Fibroblast of the aortic adventitia (primary cell): ENCODE data around the gene PLEKHG4B. TPM values are rescaled to one million over a fixed set of nuclear protein-coding genes. Genes with fewer than 3 reads are reported as not detected.

Source experiments
- DNase-seq: peaks from one replicate; pipeline ENCODE4 v3.0.0-alpha.2; 2010; ENCODE audit warnings: low read depth
- H3K4me3 ChIP-seq: 2 replicates; pipeline ENCODE4 v1.5.1; 2011; ENCODE audit warnings: low read depth, mild to moderate bottlenecking, control low read depth, low read length, moderate library complexity
- total RNA-seq: library from RNA; depleted of rRNA; stranded (reverse); fragments of >200 nt; gene quantifications from 2 replicates; pipeline ENCODE4 v1.2.3, GENCODE V29; 2012; ENCODE audit warnings: low replicate concordance
- TF ChIP-seq, protein P1 (sequence below): IDR thresholded peaks from 2 replicates; pipeline ENCODE4 v1.5.1; 2011; ENCODE audit warnings: mild to moderate bottlenecking, low read length, control low read depth, inconsistent platforms; ENCODE audit not compliant: insufficient read depth

PLEKHG4B gene
- total RNA-seq, 1 donor = not detected

DNA sequence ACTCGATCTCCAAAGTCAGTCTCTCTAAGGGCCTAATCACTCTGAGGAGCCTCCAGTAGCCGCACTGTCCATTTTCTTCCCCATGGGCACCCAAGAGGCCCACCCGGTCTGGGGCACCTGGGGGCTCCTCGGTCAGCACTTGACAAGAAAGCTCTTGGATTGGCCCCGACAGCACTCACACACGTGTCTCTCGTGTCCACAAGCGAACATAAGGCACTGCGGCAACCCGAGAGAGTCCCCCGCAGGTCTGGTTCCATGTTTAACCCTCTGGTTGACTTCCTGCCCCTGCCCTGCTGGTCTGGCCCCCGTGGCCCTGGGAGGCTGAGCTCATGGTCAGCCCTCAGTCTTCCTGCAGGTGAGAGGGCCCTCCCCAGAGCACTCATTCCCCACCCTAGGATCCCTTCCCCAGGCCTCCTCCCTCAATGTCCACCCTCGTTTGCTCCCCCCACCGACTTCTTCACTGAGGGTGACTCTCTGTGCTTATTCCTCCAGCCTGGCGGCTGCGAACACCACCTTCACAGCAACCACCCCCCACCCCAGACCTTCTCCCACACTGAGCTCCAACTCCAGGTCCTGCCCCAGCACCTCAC lies 83.0 kb downstream of the PLEKHG4B start:
- TF ChIP-seq, protein P1, sequence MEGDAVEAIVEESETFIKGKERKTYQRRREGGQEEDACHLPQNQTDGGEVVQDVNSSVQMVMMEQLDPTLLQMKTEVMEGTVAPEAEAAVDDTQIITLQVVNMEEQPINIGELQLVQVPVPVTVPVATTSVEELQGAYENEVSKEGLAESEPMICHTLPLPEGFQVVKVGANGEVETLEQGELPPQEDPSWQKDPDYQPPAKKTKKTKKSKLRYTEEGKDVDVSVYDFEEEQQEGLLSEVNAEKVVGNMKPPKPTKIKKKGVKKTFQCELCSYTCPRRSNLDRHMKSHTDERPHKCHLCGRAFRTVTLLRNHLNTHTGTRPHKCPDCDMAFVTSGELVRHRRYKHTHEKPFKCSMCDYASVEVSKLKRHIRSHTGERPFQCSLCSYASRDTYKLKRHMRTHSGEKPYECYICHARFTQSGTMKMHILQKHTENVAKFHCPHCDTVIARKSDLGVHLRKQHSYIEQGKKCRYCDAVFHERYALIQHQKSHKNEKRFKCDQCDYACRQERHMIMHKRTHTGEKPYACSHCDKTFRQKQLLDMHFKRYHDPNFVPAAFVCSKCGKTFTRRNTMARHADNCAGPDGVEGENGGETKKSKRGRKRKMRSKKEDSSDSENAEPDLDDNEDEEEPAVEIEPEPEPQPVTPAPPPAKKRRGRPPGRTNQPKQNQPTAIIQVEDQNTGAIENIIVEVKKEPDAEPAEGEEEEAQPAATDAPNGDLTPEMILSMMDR = no peak
- H3K4me3 ChIP-seq = no peak overlapping the region
- no peak for DNase-seq

DNA sequence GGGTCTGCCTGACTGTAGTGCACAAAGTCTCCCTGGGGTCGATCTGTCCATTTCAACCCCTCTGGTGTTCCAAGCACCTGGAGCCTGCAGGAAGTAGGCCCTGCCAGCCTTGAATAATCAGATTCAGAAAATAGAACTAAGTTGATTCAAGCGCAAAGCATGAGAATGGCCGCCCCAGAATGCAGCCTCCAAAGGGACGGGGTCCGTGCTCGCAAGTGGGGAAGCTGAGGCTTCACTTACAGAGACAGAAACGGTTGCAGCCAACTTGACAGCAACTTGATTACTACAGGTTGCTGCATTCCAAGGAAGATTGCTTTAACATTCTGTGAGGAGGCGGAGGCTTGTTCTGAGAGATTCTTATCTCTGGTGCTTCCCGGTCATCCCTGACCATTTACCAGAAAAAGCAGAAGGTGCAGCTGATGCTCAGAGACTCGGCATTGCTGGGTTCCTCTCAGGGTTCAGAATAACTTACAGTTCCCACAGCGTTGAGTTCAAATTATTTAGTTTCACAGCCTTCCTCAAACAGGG lies 84.4 kb downstream of the PLEKHG4B start:
- TF ChIP-seq, protein P1 = no peak
- DNase-seq = no peak
- no peak overlapping the region for H3K4me3 ChIP-seq

DNA sequence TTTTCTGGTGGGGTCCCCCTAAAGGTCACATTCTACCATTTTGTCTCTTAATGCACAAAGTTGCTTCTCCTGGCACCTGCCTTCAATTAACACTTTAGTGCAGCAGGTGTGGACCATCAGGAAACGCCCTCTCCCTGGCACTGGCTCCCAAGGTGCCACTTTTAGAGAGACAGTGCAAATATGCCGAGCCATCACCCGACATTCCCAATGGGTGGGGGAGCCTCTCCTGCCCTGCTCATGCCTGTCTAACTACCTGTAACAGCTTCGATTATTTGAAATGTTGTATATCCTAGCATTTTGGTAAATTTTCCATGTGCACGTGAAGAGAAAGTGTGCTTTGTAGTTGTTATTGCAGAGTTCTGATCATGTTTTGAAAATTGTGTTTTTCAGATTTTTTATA lies 86.1 kb downstream of the PLEKHG4B start:
- TF ChIP-seq, protein P1 = no peak
- DNase-seq = no peak
- H3K4me3 ChIP-seq = no peak overlapping the region

DNA sequence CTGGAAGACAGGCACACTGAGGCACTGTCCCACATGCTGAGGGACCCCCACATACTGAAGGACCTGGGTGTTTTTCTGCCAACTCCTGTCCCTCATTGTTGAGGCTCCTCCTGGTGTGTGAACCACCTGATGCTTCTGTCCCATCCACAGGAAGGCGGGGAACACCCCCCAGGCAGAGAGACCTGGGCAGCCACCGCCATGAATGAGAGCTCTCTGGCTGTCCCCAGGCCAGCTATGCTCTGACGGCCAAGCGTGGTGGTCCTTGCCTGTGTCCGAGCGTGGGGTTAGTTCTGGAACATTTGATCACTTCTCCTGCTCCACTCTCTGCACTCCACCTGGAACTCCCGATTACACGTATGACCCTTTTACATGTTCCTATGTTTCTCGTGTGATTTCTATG lies 87.4 kb downstream of the PLEKHG4B start:
- no peak overlapping the region for H3K4me3 ChIP-seq
- no peak for DNase-seq
- TF ChIP-seq, protein P1 = no peak

DNA sequence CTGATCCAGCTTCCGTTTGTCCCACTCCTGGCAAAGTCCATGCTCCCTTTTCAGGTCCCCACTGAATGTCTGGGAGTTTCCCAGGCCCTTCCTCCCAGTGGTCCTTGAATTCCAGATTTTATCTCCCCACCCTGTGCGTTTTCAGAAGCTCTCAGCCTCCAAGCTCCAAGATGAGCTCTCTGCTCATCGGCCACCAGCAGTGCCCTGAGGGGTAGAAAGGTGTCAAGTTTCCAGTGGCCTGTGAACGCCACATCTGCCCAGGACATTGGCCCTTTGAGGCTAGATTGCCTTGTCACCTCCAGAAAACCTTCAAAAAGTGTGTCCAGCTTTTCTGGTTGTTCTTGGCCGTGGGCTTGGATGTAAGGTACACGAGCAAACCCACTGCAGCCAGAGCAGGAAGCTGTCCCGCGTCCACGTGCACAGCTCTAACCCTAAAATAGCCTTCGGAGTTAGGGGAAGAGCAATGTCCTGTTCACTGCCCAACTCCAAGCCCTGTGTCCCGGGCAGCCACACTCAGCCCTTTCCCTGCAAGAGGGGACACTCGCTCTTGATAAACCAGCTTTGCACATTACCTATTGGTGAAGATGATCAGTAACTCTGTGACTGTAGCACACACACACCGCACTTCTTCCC lies 88.4 kb downstream of the PLEKHG4B start:
- H3K4me3 ChIP-seq = no peak overlapping the region
- DNase-seq = no peak
- TF ChIP-seq, protein P1 = no peak

DNA sequence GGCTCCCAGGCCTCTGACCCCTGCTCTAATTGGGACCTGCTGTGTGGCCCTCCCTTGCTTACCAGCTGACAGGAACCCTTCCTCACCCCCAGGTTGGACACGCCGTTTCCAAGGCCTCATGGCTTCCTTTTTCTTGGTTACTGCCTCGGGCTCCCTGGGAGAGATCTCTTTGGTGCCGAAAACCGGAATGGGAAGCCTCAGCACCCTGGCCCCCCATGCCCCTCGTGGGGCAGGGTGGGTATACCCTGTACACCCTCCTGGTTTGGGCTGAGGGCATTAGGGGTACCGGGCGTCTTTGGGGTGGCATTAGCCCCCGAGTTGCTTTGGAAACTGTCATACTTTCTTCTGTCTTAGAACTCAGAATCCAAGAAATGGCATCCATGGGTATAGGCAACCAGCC lies 89.2 kb downstream of the PLEKHG4B start:
- no peak for DNase-seq
- H3K4me3 ChIP-seq = no peak overlapping the region
- TF ChIP-seq, protein P1 = no peak
